Measurements from ENCODE around the gene LHX4.

LHX4 gene

DNA sequence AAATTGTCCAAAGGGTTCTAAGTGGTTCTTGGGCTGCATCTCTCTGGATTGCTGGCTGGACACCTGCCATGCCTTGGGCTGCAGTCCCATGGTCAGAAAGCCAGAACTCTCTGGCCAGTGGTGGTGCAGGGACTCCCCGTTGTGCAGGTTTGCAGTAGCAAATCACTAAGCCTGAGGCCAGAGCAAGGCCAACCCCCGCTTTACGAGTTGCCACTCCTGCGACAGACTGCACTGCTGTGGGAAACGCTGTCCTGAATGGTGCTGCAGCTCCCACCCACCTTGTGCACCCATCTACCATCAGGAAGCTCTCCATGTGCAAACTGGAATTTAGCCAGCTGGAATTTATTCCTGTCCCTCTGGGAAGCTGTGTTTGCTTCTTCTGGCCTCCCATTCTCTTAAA lies 45.7 kb downstream of the LHX4 start:
- DNase-seq, result no peak

GRCh38 chr1:180277476-180278193 lies 47.6 kb downstream of the LHX4 start:
- no peak for DNase-seq

- no peak for DNase-seq
These were observed 48.1 kb downstream of the LHX4 start for GRCh38 chr1:180278194-180278515.

DNA sequence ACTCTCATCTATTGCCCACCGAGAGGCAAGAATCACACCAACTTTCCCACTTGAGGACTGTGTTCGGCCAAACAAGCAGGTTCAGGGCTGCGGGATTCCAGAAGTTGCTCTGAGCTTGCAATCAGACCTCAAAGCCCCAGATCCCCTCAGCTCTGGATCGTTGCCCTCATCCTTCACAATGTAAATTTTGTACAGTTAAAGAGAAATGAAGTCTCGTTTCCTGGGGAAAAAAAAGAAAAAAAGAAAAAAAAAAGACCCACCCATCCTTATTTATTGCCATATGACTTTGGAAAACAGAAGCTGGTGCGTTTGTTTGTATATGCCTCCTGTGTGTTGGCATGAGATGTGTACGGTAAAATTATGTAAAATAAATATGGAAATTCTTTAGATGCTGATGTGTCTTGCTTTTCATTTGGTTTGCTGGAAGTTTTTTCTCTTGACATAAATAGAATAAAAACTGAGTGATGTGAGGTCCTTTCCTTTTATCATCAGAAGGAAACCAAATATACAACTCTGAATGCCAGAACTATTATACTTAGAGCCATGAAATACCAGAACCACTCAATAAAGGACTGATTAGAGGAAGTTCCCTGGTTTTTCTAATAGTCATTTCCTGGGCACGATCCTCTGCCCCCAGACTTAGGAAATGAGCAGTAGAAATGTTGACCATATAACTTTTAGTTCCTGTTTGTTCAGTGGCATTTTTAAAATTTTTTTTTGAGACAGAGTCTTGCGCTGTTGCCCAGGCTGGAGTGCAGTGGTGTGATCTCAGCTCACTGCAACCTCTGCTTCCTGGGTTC lies 48.7 kb downstream of the LHX4 start:
- DNase-seq, result no peak

GRCh38 chr1:180279651-180280050 lies 49.6 kb downstream of the LHX4 start:
- no peak for DNase-seq

DNA sequence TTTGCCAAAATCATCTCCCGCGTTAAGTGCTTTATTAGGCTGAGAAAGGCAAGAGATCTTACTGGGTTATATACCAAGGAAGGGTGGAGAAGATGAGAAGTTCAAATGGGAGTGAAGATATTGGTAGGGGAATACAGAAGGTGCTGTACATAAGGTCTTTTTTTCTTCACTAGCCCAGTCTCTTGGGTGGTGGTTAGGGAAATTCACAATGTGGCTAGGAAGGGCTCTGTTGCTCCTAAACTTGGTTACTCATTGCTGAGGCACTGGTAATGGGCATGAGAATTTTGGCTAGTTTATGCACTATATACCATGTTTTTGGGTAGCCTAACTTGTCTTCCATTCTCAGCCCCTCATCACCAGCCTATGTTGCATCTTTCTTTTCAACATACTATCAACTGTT lies 50.6 kb downstream of the LHX4 start:
- DNase-seq, result no peak

- no peak for DNase-seq
These were observed 51.4 kb downstream of the LHX4 start for GRCh38 chr1:180281490-180281889.

GRCh38 chr1:180282401-180283044 lies 52.5 kb downstream of the LHX4 start:
- DNase-seq, result no peak

- DNase-seq, result no peak
These were observed 53.0 kb downstream of the LHX4 start for GRCh38 chr1:180283098-180283497.

DNA sequence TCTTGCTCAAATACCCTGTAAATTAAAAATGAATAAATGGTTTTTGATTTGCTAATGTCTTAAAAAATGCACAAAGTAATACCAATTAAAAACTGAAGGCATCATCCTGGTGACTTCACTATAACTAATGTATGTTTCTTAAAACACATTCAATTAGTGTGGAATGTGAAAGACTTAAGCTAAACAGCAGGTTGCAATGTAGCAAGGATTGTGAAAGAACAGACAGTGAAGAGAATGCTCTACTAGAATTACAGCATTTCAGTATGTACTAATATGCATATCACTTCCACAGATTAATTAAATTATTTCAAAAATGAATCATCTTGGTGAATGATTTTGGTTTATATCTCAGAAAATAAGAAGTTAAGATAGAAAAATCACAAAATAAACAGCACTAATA lies 56.4 kb downstream of the LHX4 start:
- DNase-seq, result no peak

DNA sequence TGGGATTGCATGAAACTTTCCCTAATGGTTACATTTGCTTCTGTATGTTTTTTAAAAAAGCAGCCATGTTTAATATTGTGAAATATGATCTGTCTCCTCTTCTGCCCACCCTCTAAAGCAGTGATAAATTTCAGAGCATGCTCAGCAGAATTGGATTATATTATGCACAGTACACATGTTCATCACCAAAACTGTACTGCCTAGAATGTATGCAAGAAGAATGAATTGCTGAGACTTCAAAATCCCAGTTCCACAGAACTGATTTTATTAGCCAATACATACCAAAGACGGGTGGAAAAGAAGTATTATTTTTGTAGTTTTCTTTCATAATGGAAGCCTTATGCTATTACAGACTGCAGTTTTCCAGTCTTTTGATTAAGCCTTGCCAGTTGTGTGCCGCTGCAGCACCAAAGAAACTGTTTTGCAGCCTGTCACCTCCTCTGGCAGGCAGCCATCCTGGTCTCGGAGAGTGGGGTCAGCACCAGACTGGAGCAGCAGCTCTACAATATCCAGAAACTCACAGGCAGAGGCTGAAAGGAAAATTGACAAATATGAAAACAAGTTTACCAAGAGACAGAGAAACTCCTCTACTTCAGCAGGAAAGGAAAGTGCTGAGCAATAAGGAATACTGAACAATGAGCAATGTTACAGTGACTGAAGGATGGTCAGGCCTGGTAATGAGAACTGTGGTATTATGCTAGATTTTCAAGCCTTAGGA lies 58.1 kb downstream of the LHX4 start:
- DNase-seq, result no peak

- no peak for DNase-seq
These were observed 58.9 kb downstream of the LHX4 start for GRCh38 chr1:180288940-180289339.

DNA sequence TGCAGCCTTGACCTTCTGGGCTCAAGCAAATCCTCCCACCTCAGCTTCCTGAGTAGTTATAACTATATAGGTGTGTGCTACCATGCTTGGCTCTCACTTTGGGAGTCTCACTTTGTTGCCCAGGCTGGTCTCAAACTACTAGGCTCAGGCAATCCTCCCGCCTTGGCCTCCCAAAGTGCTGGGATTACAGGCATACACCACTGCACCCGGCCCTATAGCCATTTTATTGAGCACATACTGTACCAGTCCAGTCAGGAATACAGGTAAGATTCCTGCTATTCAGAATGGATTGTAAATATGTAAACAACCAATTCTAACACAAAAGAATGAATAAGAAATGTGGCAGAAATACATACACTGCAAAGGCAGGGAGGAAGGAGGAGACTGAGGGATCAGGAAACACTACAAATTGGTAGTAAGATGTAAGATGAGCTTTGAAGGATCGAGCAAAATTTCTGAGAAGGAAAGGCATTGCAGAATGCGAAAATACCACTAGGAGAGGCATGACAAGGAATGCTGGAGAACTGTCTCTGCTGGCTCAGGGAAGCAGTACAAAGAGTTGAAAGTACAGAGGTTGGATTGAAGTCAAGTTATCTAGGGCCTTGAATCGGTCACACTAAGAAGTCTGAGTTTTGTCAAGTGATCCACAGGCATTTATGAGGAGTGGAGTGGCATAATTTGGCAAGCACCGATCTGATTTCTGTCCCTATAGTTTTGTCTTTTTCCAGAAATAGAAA lies 60.4 kb downstream of the LHX4 start:
- DNase-seq, result no peak

DNA sequence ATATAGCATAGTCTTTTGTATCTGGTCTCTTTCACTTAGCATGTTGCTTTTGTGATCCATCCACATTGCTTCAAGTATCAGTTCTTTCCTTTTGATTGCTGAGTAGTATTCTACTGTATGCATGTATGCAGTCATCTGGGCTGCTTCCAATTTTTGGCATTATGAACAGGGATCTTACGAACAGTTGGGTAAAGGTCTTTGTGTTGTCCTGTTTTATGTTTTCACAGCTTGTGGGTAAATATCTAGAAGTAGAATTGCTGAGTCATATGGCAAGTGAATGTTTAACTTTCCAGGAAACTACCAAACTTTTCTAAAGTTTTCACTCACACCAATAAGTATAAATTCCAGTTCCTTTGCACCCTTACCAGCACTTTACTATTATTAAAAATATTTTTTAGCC lies 60.9 kb downstream of the LHX4 start:
- no peak for DNase-seq

GRCh38 chr1:180294711-180295110 lies 64.6 kb downstream of the LHX4 start:
- no peak for DNase-seq

DNA sequence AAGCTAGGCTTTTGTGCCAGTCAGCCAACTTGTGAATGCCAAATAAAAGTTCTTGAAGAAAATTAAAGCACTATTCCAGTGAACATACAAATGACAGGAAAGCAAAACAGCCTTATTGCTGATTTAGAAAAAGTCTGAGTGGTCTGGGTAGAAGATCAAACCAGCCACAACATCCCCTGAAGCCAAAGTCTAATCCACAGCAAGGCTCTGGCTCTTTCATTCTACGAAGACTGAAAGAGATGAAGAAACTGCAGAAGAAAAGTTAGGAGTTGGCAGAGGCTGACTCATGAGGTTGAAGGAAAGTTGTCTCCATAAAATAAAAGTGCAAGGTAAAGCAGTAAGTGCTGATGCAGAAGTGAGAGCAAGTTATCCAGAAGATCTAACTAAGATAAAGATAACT lies 65.9 kb downstream of the LHX4 start:
- no peak for DNase-seq

GRCh38 chr1:180299479-180300221 lies 69.6 kb downstream of the LHX4 start:
- DNase-seq, result no peak

DNA sequence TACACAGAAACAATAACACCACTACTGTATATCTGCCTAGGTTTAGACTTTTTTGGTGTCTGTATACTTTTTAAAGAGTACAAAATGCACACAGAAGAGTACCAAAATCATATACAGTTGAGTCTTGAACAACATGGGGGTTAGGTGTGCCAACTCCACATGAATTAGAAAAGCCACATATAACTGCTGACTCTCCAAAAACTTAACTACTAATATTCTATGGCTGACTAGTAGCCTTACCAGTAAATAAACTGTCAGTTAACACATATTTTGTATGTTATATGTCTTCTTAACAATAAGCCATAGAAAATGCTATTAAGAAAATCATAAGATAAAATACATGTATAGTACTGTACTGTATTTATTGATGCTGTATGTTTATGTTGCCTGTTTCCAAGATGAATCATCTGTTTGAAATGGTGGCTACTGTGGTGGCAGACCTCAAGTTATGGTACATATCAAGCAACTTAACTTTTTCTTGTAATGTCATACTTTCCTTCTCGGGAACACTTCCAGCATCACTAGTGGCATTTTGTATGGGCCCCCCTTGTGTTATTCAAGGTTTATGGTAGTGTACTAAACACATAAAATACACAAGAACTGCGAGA lies 71.2 kb downstream of the LHX4 start:
- no peak for DNase-seq

- no peak for DNase-seq
These were observed 79.3 kb downstream of the LHX4 start for GRCh38 chr1:180309338-180309737.

- no peak for DNase-seq
These were observed 80.0 kb downstream of the LHX4 start for GRCh38 chr1:180310095-180310494.

DNA sequence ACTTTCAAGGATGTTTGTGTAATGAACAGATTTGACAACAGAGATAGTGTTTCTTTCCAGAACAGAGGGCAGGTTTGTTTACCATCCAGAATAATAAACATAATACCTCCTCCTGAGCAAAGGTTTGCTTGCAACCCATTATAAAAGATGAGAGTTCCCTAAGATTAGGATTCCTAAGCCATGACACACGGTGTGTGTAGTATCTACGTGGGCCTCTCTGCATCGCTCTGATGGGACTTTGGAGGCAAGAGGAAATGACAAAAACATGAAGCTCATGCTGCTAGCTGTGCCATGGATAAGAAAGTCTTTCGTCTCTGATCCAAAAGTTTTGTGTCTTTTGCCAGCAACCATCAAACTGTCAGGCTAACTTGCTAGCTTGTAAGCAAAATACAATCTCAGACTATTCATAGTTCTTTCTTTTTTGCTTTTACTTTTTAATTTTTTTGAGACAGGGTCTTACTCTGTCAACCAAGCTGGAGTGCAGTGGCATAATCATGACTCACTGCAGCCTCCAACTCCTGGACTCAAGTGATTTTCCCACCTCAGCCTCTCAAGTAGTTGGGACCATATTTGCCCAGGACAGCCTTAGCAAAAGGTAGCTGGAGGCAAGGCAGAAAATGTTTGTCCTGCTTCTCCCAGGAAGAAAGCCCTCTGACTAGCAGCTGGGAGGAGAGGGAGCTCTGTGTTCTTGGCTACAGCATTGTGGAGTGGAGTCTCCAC lies 81.1 kb downstream of the LHX4 start:
- no peak for DNase-seq

Measured in activated CD4-positive, alpha-beta T cell treated with anti-CD3 and anti-CD28 coated beads for 4 hours (primary cell).